Stomach (tissue), 9 donors: ENCODE data around the gene ABCF2. TPM values are rescaled to one million over a fixed set of nuclear protein-coding genes. Genes with fewer than 3 reads are reported as not detected.

ENCODE experiments used
- DNase-seq, 2 donors: peaks; one replicate each; pipeline versions ENCODE4 v3.0.0 to v3.0.0-alpha.2; 2013 to 2019
- H3K27ac ChIP-seq, 5 donors: fragments of 200-600 bp in 4 of 5; sonication (generic) in 4 of 5; one replicate each; pipeline ENCODE4 v1.5.1; 2013 to 2019; ENCODE audit warnings: mild to moderate bottlenecking in 1 of 5, moderate library complexity in 1 of 5
- H3K27me3 ChIP-seq, 3 donors: fragments of 200-600 bp; sonication (generic); one replicate each; pipeline ENCODE4 v1.5.1; 2017 to 2019; ENCODE audit warnings: mixed run types in 1 of 3
- H3K36me3 ChIP-seq, 4 donors: fragments of 200-600 bp; sonication (generic); 1 replicate in 3 of 4; 2 replicates in 1 of 4; pipeline ENCODE4 v1.5.1; 2016 to 2019
- H3K4me1 ChIP-seq, 4 donors: fragments of 200-600 bp; sonication (generic); one replicate each; pipeline ENCODE4 v1.5.1; 2016 to 2019
- H3K4me3 ChIP-seq, 4 donors: fragments of 200-600 bp; sonication (generic) in 3 of 4; one replicate each; pipeline ENCODE4 v1.5.1; 2016 to 2019; ENCODE audit warnings: mild to moderate bottlenecking in 1 of 4
- H3K9me3 ChIP-seq, 4 donors: fragments of 200-600 bp; sonication (generic); one replicate each; pipeline ENCODE4 v1.5.1; 2016 to 2019
- CTCF ChIP-seq, 7 experiments: fragments of 450-650 bp in 4 of 7; fragments of 200-600 bp in 3 of 7; sonication (generic) in 3 of 7; IDR thresholded peaks; one replicate each; pipeline ENCODE4 v1.5.1; 2016 to 2019; ENCODE audit warnings: antibody characterized with exemption in 7 of 7, control low read depth in 2 of 7, mild to moderate bottlenecking in 1 of 7
- EP300 ChIP-seq: sonication (generic); formaldehyde crosslinking; IDR thresholded peaks from one replicate; pipeline ENCODE4 v1.6.1; 2017; ENCODE audit warnings: antibody characterized with exemption
- POLR2A ChIP-seq, 4 donors: fragments of 450-650 bp; IDR thresholded peaks; one replicate each; pipeline ENCODE4 v1.6.1; 2016; ENCODE audit warnings: antibody characterized with exemption in 4 of 4, control low read depth in 2 of 4, mild to moderate bottlenecking in 1 of 4, moderate library complexity in 1 of 4
- POLR2AphosphoS5 ChIP-seq, 3 donors: sonication (generic); formaldehyde crosslinking; IDR thresholded peaks; one replicate each; pipeline ENCODE4 v1.6.1; 2016; ENCODE audit warnings: antibody characterized with exemption in 3 of 3
- WGBS, 5 donors: extraction: QIAGEN DNeasy Blood & Tissue Kit in 3 of 5; methylation state at CpG; one replicate each; pipeline versions ENCODE4 v1.1.5 to v1.1.7; 2013 to 2018; 5-methylcytosine and 5-hydroxymethylcytosine counted together
- intact Hi-C: fragments of 100-400 bp; cut with DNase I; formaldehyde crosslinking; loops from one replicate; pipeline ENCODE4 v1.15.1; 2023; ENCODE audit warnings: low total_unique reads
- polyA plus RNA-seq, 3 donors: library from polyadenylated mRNA; stranded (reverse); fragments of 200-250 nt; gene quantifications; one replicate each; pipeline ENCODE4 v1.2.3, GENCODE V29; 2013
- total RNA-seq, 5 donors: library from RNA; depleted of rRNA; stranded (reverse); fragments of >200 nt; gene quantifications; one replicate each; pipeline versions ENCODE4 v1.1.0 to v1.2.3, GENCODE V29; 2014 to 2016
- donor health status: healthy with polysubstance abuse.
- donor health status: Bipolar disorder and iron deficiency.
- donor health status: healthy.

ABCF2 gene
- total and polyA plus RNA-seq, 8 donors: 5.2 to 28.0 (median 15.2) TPM

GRCh38 chr7:151201751-151202150 lies 25.3 kb downstream of the ABCF2 start:
- intact Hi-C loops: no loop called here
- 81 to 85% (median 83%) methylated on average over 4 of the region's 4 CpGs for WGBS, 5 donors

GRCh38 chr7:151201344-151201743 lies 25.7 kb downstream of the ABCF2 start:
- intact Hi-C loops: no loop called here
- no peak for DNase-seq
- H3K27me3 ChIP-seq: peaks cover 0 to 52% (median 18%) of the 10 kb centered on the region in 3 donors
- H3K4me3 ChIP-seq: no peak overlapping the region
- WGBS, 5 donors: 65 to 81% (median 71%) methylated on average over 3 of the region's 3 CpGs
- H3K9me3 ChIP-seq: no peaks in the 10 kb centered on the region
- H3K4me1 ChIP-seq: peaks cover 0 to 11% (median 5%) of the 10 kb centered on the region in 4 donors
- no peak overlapping the region for H3K27ac ChIP-seq
- no peaks in the 10 kb centered on the region for H3K36me3 ChIP-seq
- TF ChIP-seq POLR2AphosphoS5 (IDR thresholded peaks at IDR 0.05) (no peak), EP300 (no peak)

More at GRCh38 chr7:151201751-151202150, 25.3 kb downstream of the ABCF2 start:
- Histone ChIP-seq H3K9me3 (no peaks in the 10 kb centered on the region), H3K4me1 (peaks cover 0 to 11% (median 5%) of the 10 kb centered on the region in 4 donors), H3K36me3 (no peaks in the 10 kb centered on the region), H3K27me3 (peaks cover 0 to 52% (median 19%) of the 10 kb centered on the region in 3 donors), H3K27ac (no peak overlapping the region), H3K4me3 (no peak overlapping the region)
- no peak for TF ChIP-seq POLR2AphosphoS5 (IDR thresholded peaks at IDR 0.05)
- DNase-seq: no peak

- H3K9me3 ChIP-seq: no peaks in the 10 kb centered on the region
- peaks cover 0 to 51% (median 2%) of the 10 kb centered on the region in 3 donors for H3K27me3 ChIP-seq
- H3K4me3 ChIP-seq: no peak overlapping the region
- TF ChIP-seq EP300 (no peak), CTCF (IDR thresholded peaks at IDR 0.05) (no peak), POLR2AphosphoS5 (IDR thresholded peaks at IDR 0.05) (no peak), POLR2A (IDR thresholded peaks at IDR 0.05) (no peak)
- no peak overlapping the region for H3K27ac ChIP-seq
- 43 to 59% (median 52%) methylated on average over 12 to 30 of the region's 30 CpGs for WGBS, 5 donors
- peak in 1 of 2 donors; percentile 80 for DNase-seq
- intact Hi-C loops: no loop called here
- peaks cover 0 to 11% (median 5%) of the 10 kb centered on the region in 4 donors for H3K4me1 ChIP-seq
- H3K36me3 ChIP-seq: no peaks in the 10 kb centered on the region
These were observed 27.8 kb downstream of the ABCF2 start for GRCh38 chr7:151198945-151199848.

GRCh38 chr7:151197932-151198331 lies 29.1 kb downstream of the ABCF2 start:
- no peak for DNase-seq
- H3K4me1 ChIP-seq: peaks cover 0 to 11% (median 5%) of the 10 kb centered on the region in 4 donors
- intact Hi-C loops: no loop called here
- H3K9me3 ChIP-seq: no peaks in the 10 kb centered on the region
- H3K27ac ChIP-seq: no peak overlapping the region
- TF ChIP-seq CTCF (IDR thresholded peaks at IDR 0.05) (no peak), POLR2AphosphoS5 (IDR thresholded peaks at IDR 0.05) (no peak), EP300 (no peak), POLR2A (IDR thresholded peaks at IDR 0.05) (no peak)
- H3K27me3 ChIP-seq: peaks cover 0 to 43% (median 0%) of the 10 kb centered on the region in 3 donors
- no peaks in the 10 kb centered on the region for H3K36me3 ChIP-seq
- H3K4me3 ChIP-seq: no peak overlapping the region

- intact Hi-C loops: no loop called here
- Histone ChIP-seq H3K4me3 (no peak overlapping the region), H3K36me3 (no peaks in the 10 kb centered on the region), H3K27me3 (peaks cover 0 to 55% (median 0%) of the 10 kb centered on the region in 3 donors), H3K27ac (no peak overlapping the region), H3K9me3 (no peaks in the 10 kb centered on the region), H3K4me1 (peaks cover 0 to 11% (median 5%) of the 10 kb centered on the region in 4 donors)
- TF ChIP-seq POLR2AphosphoS5 (IDR thresholded peaks at IDR 0.05): no peak
- no peak for TF ChIP-seq CTCF (IDR thresholded peaks at IDR 0.05)
- TF ChIP-seq POLR2A (IDR thresholded peaks at IDR 0.05): no peak
- no peak for TF ChIP-seq EP300
- WGBS, 5 donors: 36 to 56% (median 51%) methylated on average over 17 to 19 of the region's 19 CpGs
- no peak for DNase-seq
These were observed 31.2 kb downstream of the ABCF2 start for GRCh38 chr7:151195616-151196450.
